Memory B cell (primary cell): ENCODE data around the gene PLEK.
A peak's percentile ranks its signal among the peaks of the same experiment; 100 is the strongest.

ENCODE experiments used
- ATAC-seq: fragments of 150-1000 bp; cut with Tn5 transposase; 2 replicates; pipeline ENCODE4 v1.10.0; 2021; ENCODE audit warnings: low read depth, mild to moderate bottlenecking, moderate library complexity
- DNase-seq, 2 donors: peaks; one replicate each; pipeline ENCODE4 v3.0.0; 2022; ENCODE audit warnings: low spot score in 2 of 2
- H3K27ac Mint-ChIP-seq: one replicate; pipeline ENCODE4 v1.8.0; 2022; ENCODE audit warnings: mild to moderate bottlenecking, moderate library complexity, mixed read lengths
- H3K27me3 Mint-ChIP-seq: one replicate; pipeline ENCODE4 v1.8.0; 2022; ENCODE audit warnings: mixed read lengths
- H3K36me3 Mint-ChIP-seq: one replicate; pipeline ENCODE4 v1.8.0; 2022; ENCODE audit warnings: mild to moderate bottlenecking, mixed read lengths
- H3K4me1 Mint-ChIP-seq: one replicate; pipeline ENCODE4 v1.8.0; 2022; ENCODE audit warnings: mixed read lengths
- H3K4me3 Mint-ChIP-seq: one replicate; pipeline ENCODE4 v1.8.0; 2022; ENCODE audit warnings: mild to moderate bottlenecking, moderate library complexity, mixed read lengths
- H3K9me3 Mint-ChIP-seq: one replicate; pipeline ENCODE4 v1.8.0; 2022; ENCODE audit warnings: mixed read lengths

The PLEK gene

DNA sequence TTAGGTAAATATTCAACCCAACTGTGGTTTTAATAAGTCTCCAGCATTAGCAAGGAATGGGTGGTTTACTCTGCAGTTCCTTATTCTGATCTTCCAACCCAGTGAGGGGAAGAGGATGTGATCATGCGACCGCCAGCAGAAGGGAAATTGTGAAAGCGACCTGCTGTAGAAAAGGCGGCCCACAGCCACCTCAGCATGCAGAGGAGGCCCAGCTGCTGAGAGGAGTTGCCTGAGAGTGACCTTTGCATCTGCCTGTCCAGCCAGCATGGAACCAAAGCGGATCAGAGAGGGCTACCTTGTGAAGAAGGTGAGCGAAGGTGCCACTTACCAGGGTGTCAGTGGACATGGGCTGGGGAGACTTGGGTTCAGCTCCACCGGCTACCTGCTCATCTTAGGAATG, at the start of gene PLEK:
Gene PLEK, plus strand, starts transcription at position 196 of the 400 bp plus-strand sequence. Its CDS starts 70 bp downstream, at position 266.
- ATAC-seq (peak; percentile 78), DNase-seq (peak; percentile 38 to 51)
- peaks cover 18% of the 10 kb centered on the region for H3K36me3 Mint-ChIP-seq
- H3K9me3 Mint-ChIP-seq = no peaks in the 10 kb centered on the region
- no peaks in the 10 kb centered on the region for H3K27me3 Mint-ChIP-seq
- peak within 1 kb of the TSS; percentile 100 for H3K4me3 Mint-ChIP-seq
- peak within 1 kb of the TSS; percentile 97 for H3K27ac Mint-ChIP-seq
- peaks cover 55% of the 10 kb centered on the region for H3K4me1 Mint-ChIP-seq

GRCh38 chr2:68316111-68316510, 49.0 kb upstream of the PLEK start:
- Mint-ChIP-seq H3K4me3 (no peak overlapping the region), H3K4me1 (peaks cover 13% of the 10 kb centered on the region), H3K27me3 (peaks cover 11% of the 10 kb centered on the region), H3K27ac (no peak overlapping the region), H3K36me3 (no peaks in the 10 kb centered on the region), H3K9me3 (peaks cover 5% of the 10 kb centered on the region)
- ATAC-seq (no peak), DNase-seq (no peak)

DNA sequence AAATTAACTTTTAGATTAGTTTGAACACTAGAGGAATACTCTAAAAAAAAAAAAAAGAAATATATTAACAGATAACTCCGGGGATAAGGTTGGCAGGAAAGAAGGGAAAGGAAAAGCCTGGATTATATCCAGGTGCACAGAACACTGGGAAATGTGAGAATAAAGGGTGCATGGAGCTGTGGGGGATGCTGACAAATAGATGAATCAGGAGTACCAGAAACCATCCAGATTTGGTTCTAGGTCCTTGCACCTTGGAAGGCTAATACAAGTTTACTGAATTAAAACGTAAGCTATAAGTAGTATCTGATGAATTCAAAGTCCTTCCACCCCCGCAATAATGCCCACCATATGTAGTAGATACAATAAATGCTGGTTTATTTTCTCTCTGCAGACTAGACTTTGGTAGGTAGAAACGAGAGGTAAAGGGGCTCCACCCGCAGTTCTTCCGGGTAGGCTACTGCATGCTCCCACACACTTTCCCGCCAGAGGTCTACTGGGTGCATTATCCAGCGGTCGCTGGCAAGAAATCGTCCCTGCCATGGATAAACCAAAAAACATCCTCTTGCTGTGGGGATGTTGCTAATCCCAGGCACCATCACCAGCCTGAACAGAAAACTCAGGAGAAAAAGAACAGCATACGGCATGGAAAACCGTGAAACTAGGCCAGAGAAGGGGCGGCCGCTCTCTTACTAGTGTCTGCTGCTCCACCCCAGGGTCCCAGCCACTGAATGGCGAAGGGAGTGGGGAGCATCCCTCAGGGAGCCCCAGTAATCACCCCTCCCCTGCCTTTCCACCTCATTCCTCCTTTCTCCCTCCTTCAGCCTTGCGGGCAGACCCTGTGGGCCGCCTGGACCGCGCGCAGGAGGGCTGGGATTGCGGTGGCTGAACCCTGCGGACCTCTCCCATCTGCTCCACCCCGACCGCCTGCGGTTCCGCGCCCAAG, 46.8 kb upstream of the PLEK start:
- no peak for ATAC-seq
- H3K36me3 Mint-ChIP-seq = no peaks in the 10 kb centered on the region
- DNase-seq = no peak
- no peak overlapping the region for H3K27ac Mint-ChIP-seq
- H3K4me3 Mint-ChIP-seq = peak overlapping the region; percentile 86
- peaks cover 5% of the 10 kb centered on the region for H3K9me3 Mint-ChIP-seq
- H3K27me3 Mint-ChIP-seq = peaks cover 11% of the 10 kb centered on the region
- peaks cover 13% of the 10 kb centered on the region for H3K4me1 Mint-ChIP-seq

- no peak overlapping the region for H3K27ac Mint-ChIP-seq
- ATAC-seq (peak; percentile 34), DNase-seq (no peak)
- H3K9me3 Mint-ChIP-seq = peaks cover 2% of the 10 kb centered on the region
- peaks cover 11% of the 10 kb centered on the region for H3K27me3 Mint-ChIP-seq
- H3K4me1 Mint-ChIP-seq = peaks cover 13% of the 10 kb centered on the region
- H3K36me3 Mint-ChIP-seq = no peaks in the 10 kb centered on the region
- H3K4me3 Mint-ChIP-seq = peak overlapping the region; percentile 86
Measured at GRCh38 chr2:68318914-68319397, 46.1 kb upstream of the PLEK start.

DNA sequence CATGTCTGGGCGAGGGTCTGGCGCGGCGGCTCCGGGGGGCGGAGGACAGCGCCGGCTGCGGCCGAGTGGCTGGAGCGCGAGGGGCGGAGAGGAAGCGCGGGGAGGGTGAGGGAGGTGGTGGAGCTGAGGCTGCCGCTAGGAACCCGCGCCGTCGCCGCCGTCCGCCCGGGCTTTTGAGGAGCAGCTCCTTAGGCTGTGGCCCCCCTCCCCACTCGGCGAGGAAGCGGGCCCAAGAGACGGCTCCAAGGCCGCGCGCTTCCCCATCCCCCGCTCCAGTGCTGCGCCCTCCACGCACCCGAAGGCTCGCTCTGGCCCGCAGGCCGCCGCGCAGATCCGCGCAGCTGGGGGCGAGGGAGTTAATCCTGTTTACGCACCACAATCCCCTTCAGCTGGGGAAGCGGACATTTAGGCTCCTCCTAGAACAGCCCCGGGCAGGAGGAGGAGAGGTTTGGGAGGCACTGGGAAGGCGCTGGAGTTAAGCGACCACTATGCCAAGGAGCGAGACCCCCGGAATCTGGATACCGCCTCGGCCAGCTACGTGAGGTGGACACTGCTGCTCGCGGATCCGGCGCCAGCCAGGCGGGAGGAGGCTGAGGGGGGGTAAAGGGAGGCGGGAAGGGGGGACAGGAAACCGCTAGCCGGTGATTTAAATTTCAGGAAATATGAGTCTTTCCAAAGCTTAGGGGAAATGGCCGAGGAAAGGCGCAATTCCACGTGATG, 45.5 kb upstream of the PLEK start, which contains the start of gene CNRIP1:
Gene CNRIP1, minus strand, starts transcription at position 552 of the 720 bp plus-strand sequence. Its CDS starts 549 bp downstream, at position 3.
- Mint-ChIP-seq H3K27me3 (peaks cover 11% of the 10 kb centered on the region), H3K27ac (no peak within 1 kb of the TSS), H3K4me1 (peaks cover 13% of the 10 kb centered on the region), H3K9me3 (peaks cover under 1% of the 10 kb centered on the region), H3K4me3 (peak within 1 kb of the TSS; percentile 86), H3K36me3 (no peaks in the 10 kb centered on the region)
- ATAC-seq (peak; percentile 60), DNase-seq (peak in 1 of 2 donors; percentile 30)

DNA sequence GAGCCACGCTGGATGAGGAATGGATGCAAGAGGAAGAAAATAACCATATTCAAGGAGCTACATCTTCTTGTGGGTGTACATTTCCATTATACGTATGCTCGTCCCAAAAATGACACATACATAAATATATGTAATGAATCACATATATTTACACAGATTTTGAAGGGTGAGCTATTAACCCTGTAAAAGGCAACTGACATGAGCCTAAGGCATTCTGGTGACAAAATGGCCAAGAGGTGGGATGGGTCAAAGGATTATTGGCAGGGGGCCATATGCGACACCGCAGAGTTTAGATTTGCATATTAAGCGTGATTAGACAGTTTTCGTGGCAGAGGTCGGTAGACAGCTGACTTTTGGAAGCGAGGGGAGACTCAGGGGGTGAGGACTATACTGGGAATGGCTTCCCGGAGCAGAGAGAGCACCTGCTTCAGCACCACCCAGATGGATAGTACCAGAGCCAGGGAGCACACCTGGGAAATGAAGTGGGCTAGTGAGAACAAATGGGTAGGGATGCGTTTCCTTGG, 44.9 kb upstream of the PLEK start:
- Mint-ChIP-seq H3K27ac (no peak overlapping the region), H3K9me3 (no peaks in the 10 kb centered on the region), H3K27me3 (peaks cover 11% of the 10 kb centered on the region), H3K36me3 (no peaks in the 10 kb centered on the region), H3K4me1 (peaks cover 13% of the 10 kb centered on the region), H3K4me3 (peak overlapping the region; percentile 86)
- DNase-seq (no peak), ATAC-seq (peak; percentile 42)

DNA sequence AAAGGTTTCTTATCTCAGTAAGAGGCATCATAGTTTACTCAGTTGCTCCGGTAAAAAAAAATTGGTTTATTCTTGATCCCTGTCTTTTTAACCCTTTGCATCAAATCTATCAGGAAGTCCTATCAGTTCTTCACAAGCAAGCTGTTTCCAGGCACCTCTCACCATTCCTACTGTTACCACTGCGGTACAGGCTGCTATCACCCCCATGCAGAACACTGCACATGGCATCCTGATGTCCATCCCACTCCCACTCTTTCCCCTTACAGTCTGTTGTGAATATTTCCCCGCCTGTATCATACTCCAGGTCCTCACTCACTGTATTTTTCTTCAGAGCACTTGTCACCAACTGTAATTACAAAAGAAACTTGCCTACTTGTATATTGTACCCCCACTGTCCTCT, 40.0 kb upstream of the PLEK start:
- Mint-ChIP-seq H3K4me1 (peaks cover 4% of the 10 kb centered on the region), H3K36me3 (no peaks in the 10 kb centered on the region), H3K27me3 (peaks cover 8% of the 10 kb centered on the region), H3K9me3 (no peaks in the 10 kb centered on the region), H3K4me3 (no peak overlapping the region), H3K27ac (no peak overlapping the region)
- ATAC-seq (no peak), DNase-seq (no peak)

GRCh38 chr2:68328901-68329300, 36.2 kb upstream of the PLEK start:
- no peak overlapping the region for H3K4me3 Mint-ChIP-seq
- H3K36me3 Mint-ChIP-seq = no peaks in the 10 kb centered on the region
- no peaks in the 10 kb centered on the region for H3K9me3 Mint-ChIP-seq
- no peak for DNase-seq
- no peak overlapping the region for H3K27ac Mint-ChIP-seq
- no peaks in the 10 kb centered on the region for H3K4me1 Mint-ChIP-seq
- ATAC-seq = no peak
- H3K27me3 Mint-ChIP-seq = peaks cover 5% of the 10 kb centered on the region

GRCh38 chr2:68330691-68331090, 34.4 kb upstream of the PLEK start:
- ATAC-seq = no peak
- H3K4me3 Mint-ChIP-seq = no peak overlapping the region

DNA sequence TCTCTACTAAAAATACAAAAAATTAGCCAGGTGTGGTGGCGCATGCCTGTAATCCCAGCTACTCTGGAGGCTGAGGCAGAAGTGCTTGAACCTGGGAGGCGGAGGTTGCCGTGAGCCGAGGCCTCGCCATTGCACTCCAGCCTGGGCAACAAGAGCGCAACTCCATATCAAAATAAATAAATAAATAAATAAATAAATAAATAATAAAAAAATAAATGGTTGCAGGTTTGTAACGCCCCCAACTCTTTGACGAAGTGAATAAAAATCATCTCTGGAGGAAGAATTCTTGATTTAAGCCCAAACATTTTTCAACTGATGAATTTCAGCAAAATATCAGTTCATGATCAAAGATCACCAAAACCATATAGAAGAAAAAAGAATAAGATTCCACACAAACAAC, 32.1 kb upstream of the PLEK start:
- Mint-ChIP-seq H3K36me3 (no peaks in the 10 kb centered on the region), H3K4me1 (no peaks in the 10 kb centered on the region), H3K9me3 (no peaks in the 10 kb centered on the region), H3K27ac (no peak overlapping the region), H3K4me3 (no peak overlapping the region), H3K27me3 (peaks cover 5% of the 10 kb centered on the region)
- no peak for ATAC-seq
- no peak for DNase-seq

More at GRCh38 chr2:68330691-68331090, 34.4 kb upstream of the PLEK start:
- Mint-ChIP-seq H3K36me3 (no peaks in the 10 kb centered on the region), H3K27me3 (peaks cover 5% of the 10 kb centered on the region), H3K27ac (no peak overlapping the region), H3K4me1 (no peaks in the 10 kb centered on the region), H3K9me3 (no peaks in the 10 kb centered on the region)
- no peak for DNase-seq

GRCh38 chr2:68333931-68334330, 31.2 kb upstream of the PLEK start:
- Mint-ChIP-seq H3K9me3 (no peaks in the 10 kb centered on the region), H3K36me3 (no peaks in the 10 kb centered on the region)
- no peak for ATAC-seq

GRCh38 chr2:68336192-68336591, 28.9 kb upstream of the PLEK start:
- DNase-seq (no peak), ATAC-seq (no peak)
- no peaks in the 10 kb centered on the region for H3K36me3 Mint-ChIP-seq
- H3K27me3 Mint-ChIP-seq = peaks cover 2% of the 10 kb centered on the region
- H3K4me3 Mint-ChIP-seq = no peak overlapping the region
- H3K4me1 Mint-ChIP-seq = no peaks in the 10 kb centered on the region
- no peaks in the 10 kb centered on the region for H3K9me3 Mint-ChIP-seq
- no peak overlapping the region for H3K27ac Mint-ChIP-seq

More at GRCh38 chr2:68333931-68334330, 31.2 kb upstream of the PLEK start:
- no peak for DNase-seq
- Mint-ChIP-seq H3K27me3 (peaks cover under 1% of the 10 kb centered on the region), H3K4me1 (no peaks in the 10 kb centered on the region), H3K27ac (no peak overlapping the region), H3K4me3 (no peak overlapping the region)

DNA sequence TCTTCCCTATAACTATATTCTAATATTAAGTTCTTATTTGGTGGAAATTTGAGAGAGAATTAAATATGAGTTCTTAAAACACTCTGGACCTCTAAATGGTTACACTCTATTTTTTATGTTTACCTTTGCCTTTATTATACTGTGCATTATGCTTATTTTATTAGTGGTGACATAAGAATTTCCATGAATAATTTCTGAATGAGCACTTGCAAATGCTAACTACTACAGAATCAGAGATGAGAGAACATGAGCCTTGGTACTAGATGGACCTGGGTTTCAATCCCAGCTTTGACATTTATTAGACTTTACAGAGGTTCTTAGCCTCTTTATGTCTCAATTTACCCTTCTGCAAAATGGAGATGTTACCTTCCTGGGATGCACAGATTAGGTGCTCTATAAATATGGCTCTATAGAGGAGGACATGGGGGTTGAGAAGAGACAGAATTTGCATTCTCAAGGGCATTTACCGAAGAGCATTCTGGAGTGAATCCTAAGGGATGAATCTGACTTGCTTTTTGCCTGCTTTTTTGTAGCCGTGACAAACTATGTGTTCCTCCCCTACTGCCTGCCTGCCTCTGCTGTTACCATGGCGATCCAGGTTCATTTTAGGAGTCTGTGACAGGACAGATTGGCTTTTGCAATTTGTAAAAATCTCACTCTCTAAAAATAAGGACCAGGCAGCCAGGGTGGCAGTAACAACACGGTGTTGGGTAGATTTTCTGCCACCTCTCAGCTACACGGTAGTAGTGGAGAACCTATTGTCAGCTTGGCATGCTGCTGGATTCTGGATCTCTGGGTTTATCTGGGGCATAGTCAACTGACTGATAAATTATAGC, 24.6 kb upstream of the PLEK start:
- Mint-ChIP-seq H3K4me1 (peaks cover 4% of the 10 kb centered on the region), H3K4me3 (no peak overlapping the region), H3K27me3 (peaks cover 2% of the 10 kb centered on the region), H3K36me3 (no peaks in the 10 kb centered on the region), H3K27ac (no peak overlapping the region), H3K9me3 (no peaks in the 10 kb centered on the region)
- DNase-seq (no peak), ATAC-seq (no peak)
